ENCODE data around the gene HTT. TPM values are rescaled to one million over a fixed set of nuclear protein-coding genes. Genes with fewer than 3 reads are reported as not detected.

Gene HTT
- total and polyA plus RNA-seq, 2 of the 13 experiments (the other 11 are each of a cell fraction or from before 2014, with no cell fraction given) = 17.5 to 19.5 TPM

- TF ChIP-seq ZNF33A (CRISPR knock-in tag; IDR thresholded peaks at IDR 0.05; ENCODE audit: borderline replicate concordance) = no peak
- TF ChIP-seq ZNF3 (CRISPR knock-in tag; IDR thresholded peaks at IDR 0.05) = no peak
- TF ChIP-seq E2F5 (CRISPR knock-in tag; conservative IDR thresholded peaks at IDR 0.05) = 0 out of 2 replicates have a peak, but pooled peaks have one; percentile 46
- no peak for TF ChIP-seq ZNF350 (CRISPR knock-in tag; IDR thresholded peaks at IDR 0.05; ENCODE audit: borderline replicate concordance, low read depth)
- TF ChIP-seq NFE2L2 (IDR thresholded peaks at IDR 0.05; ENCODE audit: low read length) = no peak
- TF ChIP-seq MXI1 (IDR thresholded peaks at IDR 0.05; ENCODE audit: borderline replicate concordance, low read depth, low read length) = peak; percentile 19; the same call in 1 of the 3 replicates
- no peak for TF ChIP-seq MXD1 (CRISPR knock-in tag; IDR thresholded peaks at IDR 0.05)
- 0 out of 2 replicates have a peak, but pooled peaks have one; percentile 33 for TF ChIP-seq ETV6 (CRISPR knock-in tag; conservative IDR thresholded peaks at IDR 0.05)
- no peak for TF ChIP-seq ZNF615 (CRISPR knock-in tag; IDR thresholded peaks at IDR 0.05; ENCODE audit: borderline replicate concordance)
- no peak for TF ChIP-seq NKX3-1 (CRISPR knock-in tag; IDR thresholded peaks at IDR 0.05)
- TF ChIP-seq ZBTB20 (CRISPR knock-in tag; IDR thresholded peaks at IDR 0.05; ENCODE audit: borderline replicate concordance, low read depth) = no peak
- TF ChIP-seq MIER2 (CRISPR knock-in tag; IDR thresholded peaks at IDR 0.05) = no peak
- TF ChIP-seq HNF4G (IDR thresholded peaks at IDR 0.05; ENCODE audit: borderline replicate concordance, low read depth, low read length) = no peak
- TF ChIP-seq HNF4G (CRISPR knock-in tag; IDR thresholded peaks at IDR 0.05; ENCODE audit: borderline replicate concordance, low read depth) = no peak
- no peak for TF ChIP-seq HNF1A (IDR thresholded peaks at IDR 0.05; ENCODE audit: low read depth)
- TF ChIP-seq HNF1A (CRISPR knock-in tag; IDR thresholded peaks at IDR 0.05; ENCODE audit: borderline replicate concordance) = 0 out of 2 replicates have a peak, but pooled peaks have one; percentile 31
- no peak for TF ChIP-seq ZNF550 (CRISPR knock-in tag; IDR thresholded peaks at IDR 0.05; ENCODE audit: borderline replicate concordance)
These were observed 568 bp downstream of the HTT start (continued) for GRCh38 chr4:3074846-3075651.

Data from HepG2 (cell line).